OCI-LY3 (cell line): ENCODE data around the gene CAMK2D.

ENCODE experiments used
- CTCF ChIP-seq: fragments of 200-600, 300-600 bp; sonication (generic); IDR thresholded peaks from 2 replicates; pipeline ENCODE4 v1.5.1; 2014; ENCODE audit warnings: antibody characterized with exemption, low read length, low read depth
- EZH2phosphoT487 ChIP-seq: fragments of 200-600 bp; shearing (Covaris generic); IDR thresholded peaks from 2 replicates; pipeline ENCODE4 v1.6.1; 2018; ENCODE audit warnings: antibody characterized with exemption, mixed run types, low read depth

- TF ChIP-seq CTCF (no peak), EZH2phosphoT487 (no peak)
These were observed 153.5 kb downstream of the CAMK2D start for GRCh38 chr4:113607998-113608397.
